Endodermal cell (in vitro differentiated cells): ENCODE results near the gene AMY2B. TPM values are rescaled to one million over a fixed set of nuclear protein-coding genes. Genes with fewer than 3 reads are reported as not detected.

ENCODE experiments used
- DNase-seq: peaks from one replicate; pipeline ENCODE4 v3.0.0-alpha.2; 2017
- H3K27ac ChIP-seq: 2 replicates; pipeline ENCODE4 v1.5.1; 2013; ENCODE audit warnings: mild to moderate bottlenecking, low read depth, low read length, moderate library complexity
- H3K27me3 ChIP-seq: 2 replicates; pipeline ENCODE4 v1.6.1; 2013; ENCODE audit warnings: mild to moderate bottlenecking, low read length, moderate library complexity; ENCODE audit not compliant: insufficient read depth, control insufficient read depth, poor library complexity, severe bottlenecking
- H3K36me3 ChIP-seq: 2 replicates; pipeline ENCODE4 v1.7.0; 2013; ENCODE audit warnings: mild to moderate bottlenecking, low read length, moderate library complexity; ENCODE audit not compliant: control insufficient read depth, insufficient read depth
- H3K4me1 ChIP-seq: one replicate; pipeline ENCODE4 v1.7.0; 2013; ENCODE audit warnings: low read length; ENCODE audit not compliant: control insufficient read depth, insufficient read depth
- H3K4me3 ChIP-seq: 2 replicates; pipeline ENCODE4 v1.5.1; 2013; ENCODE audit warnings: mild to moderate bottlenecking, low read length, moderate library complexity
- H3K9ac ChIP-seq: 2 replicates; pipeline ENCODE4 v1.6.1; 2013; ENCODE audit warnings: mild to moderate bottlenecking, low read length, moderate library complexity; ENCODE audit not compliant: poor library complexity, severe bottlenecking; ENCODE audit errors: extremely low read depth
- H3K9me3 ChIP-seq: 2 replicates; pipeline ENCODE4 v1.6.1; 2013; ENCODE audit warnings: mild to moderate bottlenecking, low read length, moderate library complexity; ENCODE audit not compliant: control insufficient read depth
- H3K27ac Mint-ChIP-seq: 2 replicates; pipeline ENCODE4 v1.8.0; 2020; ENCODE audit warnings: mixed read lengths
- H3K27me3 Mint-ChIP-seq: 2 replicates; pipeline ENCODE4 v1.8.0; 2021; ENCODE audit warnings: mild to moderate bottlenecking, mixed read lengths; ENCODE audit not compliant: insufficient read depth
- H3K36me3 Mint-ChIP-seq: 2 replicates; pipeline ENCODE4 v1.8.0; 2020; ENCODE audit warnings: low read depth, mixed read lengths
- H3K4me1 Mint-ChIP-seq: 2 replicates; pipeline ENCODE4 v1.8.0; 2020; ENCODE audit warnings: mixed read lengths
- H3K4me3 Mint-ChIP-seq: 2 replicates; pipeline ENCODE4 v1.8.0; 2020; ENCODE audit warnings: mild to moderate bottlenecking, moderate library complexity, mixed read lengths
- H3K9me3 Mint-ChIP-seq: 2 replicates; pipeline ENCODE4 v1.8.0; 2020; ENCODE audit warnings: mild to moderate bottlenecking, mixed read lengths
- WGBS, 2 experiments: methylation state at CpG; one replicate each; pipeline versions ENCODE4 v1.1.5 to v1.1.7; 2013; ENCODE audit warnings: missing lambda C conversion rate in 2 of 2, mixed read lengths in 1 of 2; ENCODE audit not compliant: insufficient coverage in 1 of 2, insufficient read length in 1 of 2; 5-methylcytosine and 5-hydroxymethylcytosine counted together
- total RNA-seq, 2 donors: library from RNA; stranded (reverse); fragmentation: NEBNext Ultra II Directional in 1 of 2; extraction: Animal tissue kit (Norgen Biotek cat#: 25700) in 1 of 2; gene quantifications; 2 replicates in 1 of 2; 3 replicates in 1 of 2; pipeline ENCODE4 v1.2.1, GENCODE V29; 2021
- TF ChIP-seq, protein P1 (sequence below): fragments of 200-600 bp; sonication (generic); conservative IDR thresholded peaks from 2 replicates; pipeline ENCODE4 v1.5.0; 2021; ENCODE audit warnings: antibody characterized with exemption, mild to moderate bottlenecking

The AMY2B gene
- total RNA-seq, 2 donors from 2014 or later = 1.6 to 3.1 TPM

DNA sequence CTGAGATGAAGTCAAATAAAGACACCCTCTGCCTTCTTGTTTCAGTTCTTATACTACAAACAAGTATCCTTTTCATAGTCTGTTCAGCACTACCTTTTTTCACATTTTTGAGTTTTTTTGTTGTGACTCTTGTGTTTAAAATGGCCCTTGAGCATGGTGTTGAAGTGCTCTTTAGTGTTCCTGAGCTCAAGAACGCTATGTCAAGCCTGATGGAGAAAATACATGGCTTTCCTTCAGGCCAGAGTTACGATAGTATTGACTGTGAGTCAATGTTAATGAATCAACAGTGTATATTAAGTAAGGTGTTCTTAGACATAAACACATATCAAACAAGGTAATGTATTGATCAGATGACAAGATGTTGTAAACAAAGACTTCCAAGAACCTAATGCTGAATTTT is 33.2 kb upstream of the AMY2B start:
- peaks cover 77% of the 10 kb centered on the region for H3K36me3 ChIP-seq
- H3K4me1 ChIP-seq = no peaks in the 10 kb centered on the region
- no peak overlapping the region for H3K4me3 ChIP-seq
- Mint-ChIP-seq H3K27me3 (no peaks in the 10 kb centered on the region), H3K9me3 (no peaks in the 10 kb centered on the region), H3K4me1 (no peaks in the 10 kb centered on the region), H3K27ac (no peak overlapping the region), H3K4me3 (no peak overlapping the region), H3K36me3 (peaks cover 34% of the 10 kb centered on the region)
- no peak overlapping the region for H3K27ac ChIP-seq
- TF ChIP-seq, protein P1, sequence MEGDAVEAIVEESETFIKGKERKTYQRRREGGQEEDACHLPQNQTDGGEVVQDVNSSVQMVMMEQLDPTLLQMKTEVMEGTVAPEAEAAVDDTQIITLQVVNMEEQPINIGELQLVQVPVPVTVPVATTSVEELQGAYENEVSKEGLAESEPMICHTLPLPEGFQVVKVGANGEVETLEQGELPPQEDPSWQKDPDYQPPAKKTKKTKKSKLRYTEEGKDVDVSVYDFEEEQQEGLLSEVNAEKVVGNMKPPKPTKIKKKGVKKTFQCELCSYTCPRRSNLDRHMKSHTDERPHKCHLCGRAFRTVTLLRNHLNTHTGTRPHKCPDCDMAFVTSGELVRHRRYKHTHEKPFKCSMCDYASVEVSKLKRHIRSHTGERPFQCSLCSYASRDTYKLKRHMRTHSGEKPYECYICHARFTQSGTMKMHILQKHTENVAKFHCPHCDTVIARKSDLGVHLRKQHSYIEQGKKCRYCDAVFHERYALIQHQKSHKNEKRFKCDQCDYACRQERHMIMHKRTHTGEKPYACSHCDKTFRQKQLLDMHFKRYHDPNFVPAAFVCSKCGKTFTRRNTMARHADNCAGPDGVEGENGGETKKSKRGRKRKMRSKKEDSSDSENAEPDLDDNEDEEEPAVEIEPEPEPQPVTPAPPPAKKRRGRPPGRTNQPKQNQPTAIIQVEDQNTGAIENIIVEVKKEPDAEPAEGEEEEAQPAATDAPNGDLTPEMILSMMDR = no peak
- no peak overlapping the region for H3K9ac ChIP-seq
- no peaks in the 10 kb centered on the region for H3K27me3 ChIP-seq
- WGBS, 2 experiments = 94% methylated on average over 1 of the region's 2 CpGs; no CpG with 5 or more reads in 1 of the 2 experiments
- DNase-seq = no peak
- no peaks in the 10 kb centered on the region for H3K9me3 ChIP-seq

DNA sequence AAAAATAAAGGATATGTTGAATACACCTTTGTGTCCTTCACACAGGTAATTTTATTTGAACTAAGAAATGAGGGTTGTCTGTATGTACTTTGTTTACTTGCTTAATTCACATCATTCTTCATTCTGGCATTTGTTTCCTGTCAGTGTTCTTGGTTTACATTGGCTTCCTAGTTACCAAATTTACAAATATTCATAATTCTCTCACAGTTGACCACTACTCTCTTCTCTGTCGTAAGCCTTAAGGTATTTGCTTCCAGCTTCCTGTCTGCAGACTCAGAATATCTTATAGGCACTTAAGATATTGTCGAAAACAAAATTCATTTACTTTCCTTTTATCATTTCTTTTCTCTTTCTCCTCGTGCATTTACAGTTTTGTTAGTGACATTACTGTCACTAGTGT is 30.0 kb upstream of the AMY2B start:
- no peak overlapping the region for H3K27ac ChIP-seq
- H3K36me3 ChIP-seq = peaks cover 78% of the 10 kb centered on the region
- Mint-ChIP-seq H3K9me3 (no peaks in the 10 kb centered on the region), H3K27me3 (no peaks in the 10 kb centered on the region), H3K36me3 (peaks cover 40% of the 10 kb centered on the region), H3K4me3 (no peak overlapping the region), H3K4me1 (no peaks in the 10 kb centered on the region), H3K27ac (no peak overlapping the region)
- H3K4me1 ChIP-seq = no peaks in the 10 kb centered on the region
- H3K9me3 ChIP-seq = no peaks in the 10 kb centered on the region
- TF ChIP-seq, protein P1 = no peak
- no peak overlapping the region for H3K9ac ChIP-seq
- 99 to 100% methylated on average over 1 to 3 of the region's 3 CpGs for WGBS, 2 experiments
- no peak for DNase-seq
- H3K27me3 ChIP-seq = no peaks in the 10 kb centered on the region
- H3K4me3 ChIP-seq = no peak overlapping the region

DNA sequence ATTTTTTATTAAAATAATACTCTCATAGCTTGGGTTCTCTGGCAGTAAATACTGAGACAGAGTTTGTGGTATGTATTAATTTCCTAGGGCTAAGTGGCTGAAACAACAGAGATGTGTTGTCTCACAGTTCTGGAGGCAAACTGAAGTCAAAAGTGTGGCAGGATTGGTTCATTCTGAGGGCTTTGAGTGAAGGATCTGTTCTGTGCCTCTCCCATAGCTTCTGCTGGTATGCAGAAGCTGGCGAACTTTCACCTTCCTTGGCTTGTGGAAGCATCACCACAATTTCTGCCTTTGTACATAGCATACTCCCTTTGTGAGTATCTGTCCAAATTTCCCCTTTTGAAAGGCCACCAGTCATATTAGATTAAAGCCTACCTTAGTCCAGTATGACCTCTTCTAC is 24.9 kb upstream of the AMY2B start:
- H3K4me3 ChIP-seq = no peak overlapping the region
- Mint-ChIP-seq H3K4me1 (no peaks in the 10 kb centered on the region), H3K27ac (no peak overlapping the region), H3K27me3 (no peaks in the 10 kb centered on the region), H3K4me3 (no peak overlapping the region), H3K36me3 (peaks cover 50% of the 10 kb centered on the region), H3K9me3 (no peaks in the 10 kb centered on the region)
- peaks cover 78% of the 10 kb centered on the region for H3K36me3 ChIP-seq
- H3K4me1 ChIP-seq = no peaks in the 10 kb centered on the region
- H3K27ac ChIP-seq = no peak overlapping the region
- TF ChIP-seq, protein P1 = no peak
- H3K9ac ChIP-seq = no peak overlapping the region
- no peaks in the 10 kb centered on the region for H3K27me3 ChIP-seq
- WGBS, 2 experiments = 86 to 93% methylated on average over 1 of the region's 1 CpG
- no peaks in the 10 kb centered on the region for H3K9me3 ChIP-seq
- no peak for DNase-seq
